MG63 (cell line): ENCODE measurements around the gene APBB3. TPM values are rescaled to one million over a fixed set of nuclear protein-coding genes. Genes with fewer than 3 reads are reported as not detected.
"Not testable (repeated sequence)": the region's sequence is repeated elsewhere in the genome, so short reads cannot be mapped to it uniquely, and the experiment has no call there.

Experiments used
- DNase-seq: peaks from one replicate; pipeline ENCODE4 v3.0.0-alpha.2; 2020
- H3K27me3 ChIP-seq: fragments of 250-450 bp; sonication (Bioruptor Pico); 2 replicates; pipeline ENCODE4 v1.5.1; 2020; ENCODE audit warnings: mild to moderate bottlenecking, moderate library complexity
- H3K36me3 ChIP-seq: fragments of 250-450 bp; sonication (Bioruptor Pico); 2 replicates; pipeline ENCODE4 v1.5.1; 2020; ENCODE audit warnings: mild to moderate bottlenecking, moderate library complexity
- H3K4me3 ChIP-seq: fragments of 250-450 bp; sonication (Bioruptor Pico); 2 replicates; pipeline ENCODE4 v1.5.1; 2020; ENCODE audit warnings: mild to moderate bottlenecking, moderate library complexity
- H3K9me3 ChIP-seq: fragments of 250-450 bp; sonication (Bioruptor Pico); 2 replicates; pipeline ENCODE4 v1.5.1; 2020; ENCODE audit warnings: mild to moderate bottlenecking, moderate library complexity
- total RNA-seq: library from RNA; depleted of rRNA; stranded (reverse); fragments of >200 nt; shearing (Covaris generic); gene quantifications from 2 replicates; pipeline ENCODE4 v1.2.3, GENCODE V29; 2014; ENCODE audit warnings: low replicate concordance; rRNA removed

The APBB3 gene, protein sequence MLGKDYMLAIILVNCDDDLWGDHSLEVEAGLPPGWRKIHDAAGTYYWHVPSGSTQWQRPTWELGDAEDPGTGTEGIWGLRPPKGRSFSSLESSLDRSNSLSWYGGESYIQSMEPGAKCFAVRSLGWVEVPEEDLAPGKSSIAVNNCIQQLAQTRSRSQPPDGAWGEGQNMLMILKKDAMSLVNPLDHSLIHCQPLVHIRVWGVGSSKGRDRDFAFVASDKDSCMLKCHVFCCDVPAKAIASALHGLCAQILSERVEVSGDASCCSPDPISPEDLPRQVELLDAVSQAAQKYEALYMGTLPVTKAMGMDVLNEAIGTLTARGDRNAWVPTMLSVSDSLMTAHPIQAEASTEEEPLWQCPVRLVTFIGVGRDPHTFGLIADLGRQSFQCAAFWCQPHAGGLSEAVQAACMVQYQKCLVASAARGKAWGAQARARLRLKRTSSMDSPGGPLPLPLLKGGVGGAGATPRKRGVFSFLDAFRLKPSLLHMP
- 7.2 and 12.5 TPM in 2 replicates for total RNA-seq

DNA sequence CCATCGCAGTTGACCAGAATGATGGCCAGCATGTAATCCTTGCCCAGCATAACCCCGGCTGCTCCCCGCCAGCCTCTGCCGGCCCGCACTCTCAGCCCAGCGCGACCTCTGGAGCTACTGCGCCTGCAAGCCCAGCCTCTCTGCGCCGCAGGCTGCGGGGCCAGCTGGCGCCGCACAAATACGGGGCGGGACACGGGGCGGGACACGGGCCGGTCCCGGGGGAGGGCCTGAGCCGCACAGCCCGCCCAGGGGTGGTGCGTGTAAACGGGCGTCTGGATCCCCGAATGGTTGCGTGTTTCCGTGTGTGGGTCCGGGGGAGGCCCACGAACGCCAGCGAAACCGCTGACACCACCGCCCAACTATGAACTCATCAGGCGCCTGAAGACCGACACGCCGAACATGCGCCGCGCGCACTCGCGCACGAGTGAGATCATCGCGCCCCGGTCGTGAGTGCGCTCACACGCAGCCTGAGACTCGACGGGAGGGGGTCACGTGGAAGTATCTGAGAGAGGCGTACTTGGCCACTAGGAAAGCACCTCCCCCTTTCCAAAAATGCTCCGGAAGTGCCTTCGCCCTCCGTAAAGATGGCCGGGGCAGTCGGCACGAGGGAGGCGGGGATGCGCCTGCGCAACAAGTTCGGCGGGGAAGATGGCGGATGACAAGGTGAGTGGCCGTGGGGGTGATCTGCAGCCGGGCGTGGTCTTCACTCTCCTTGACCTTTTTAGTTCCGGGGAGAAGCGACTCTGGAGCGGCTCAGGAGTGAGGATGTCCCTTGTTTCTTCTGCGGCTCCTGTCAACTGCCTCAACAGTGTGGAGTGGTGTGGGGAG, at the start of gene APBB3, which contains the start of gene SLC35A4:
APBB3 (minus strand) TSS at position 403 of the 828 bp plus-strand sequence; CDS start at position 50, 353 bp downstream.
SLC35A4 (plus strand) TSS at position 633 of the 828 bp plus-strand sequence. CDS start 2,342 bp downstream, outside the sequence.
- peak; percentile 99 for DNase-seq
- Histone ChIP-seq H3K36me3 (peaks cover 38% of the 10 kb centered on the region), H3K9me3 (no peaks in the 10 kb centered on the region), H3K4me3 (peak within 1 kb of the TSS; percentile 83), H3K27me3 (no peaks in the 10 kb centered on the region)

DNA sequence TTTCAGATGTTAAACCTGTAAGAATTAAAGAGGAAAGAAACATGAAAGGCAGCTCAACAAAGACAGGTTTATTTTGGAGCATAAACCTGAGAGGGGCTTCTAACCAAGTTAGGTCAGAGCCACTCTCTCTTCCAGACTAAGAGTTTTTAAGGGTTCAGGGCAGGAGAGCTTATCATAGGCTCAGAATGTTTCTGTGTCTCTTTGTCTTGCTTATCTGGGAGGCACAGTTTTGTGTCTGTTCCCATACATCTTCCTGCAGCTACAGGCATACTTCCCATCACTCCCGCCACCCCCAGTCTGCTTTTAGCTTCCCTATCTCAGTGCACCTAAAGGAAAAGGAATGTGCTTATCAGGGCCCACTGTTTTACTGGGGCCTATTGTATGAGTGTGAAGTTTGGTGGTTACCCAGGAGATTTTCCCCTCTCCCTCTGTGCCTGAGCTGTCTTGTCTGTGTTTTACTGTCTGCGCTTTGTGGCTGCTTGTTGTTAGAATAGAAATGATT, 46.7 kb upstream of the APBB3 start:
- DNase-seq, result no peak
- Histone ChIP-seq H3K27me3 (no peaks in the 10 kb centered on the region), H3K36me3 (no peaks in the 10 kb centered on the region), H3K4me3 (no peak overlapping the region), H3K9me3 (no peaks in the 10 kb centered on the region)

DNA sequence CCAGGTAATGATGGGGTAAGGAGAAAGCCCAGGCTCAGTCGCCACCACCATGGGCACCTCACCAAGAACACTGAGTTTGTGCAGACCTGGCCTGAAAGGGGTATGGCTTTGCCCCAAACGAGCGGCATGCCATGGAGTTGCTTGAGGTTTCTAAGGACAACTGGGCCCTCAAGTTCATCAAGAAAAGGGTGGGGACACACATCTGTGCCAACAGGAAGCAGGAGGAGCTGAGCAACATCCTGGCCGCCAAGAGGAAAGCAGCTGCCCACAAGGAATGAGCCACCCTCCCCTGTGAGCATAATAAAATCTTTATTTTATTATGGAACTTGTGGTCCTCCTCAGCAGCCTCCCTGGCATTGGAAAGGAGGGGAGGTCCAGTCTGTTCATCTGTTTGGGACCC, 44.7 kb upstream of the APBB3 start:
- Histone ChIP-seq H3K36me3 (no peaks in the 10 kb centered on the region), H3K9me3 (no peaks in the 10 kb centered on the region), H3K4me3 (no peak overlapping the region), H3K27me3 (no peaks in the 10 kb centered on the region)
- DNase-seq, result peak; percentile 68

DNA sequence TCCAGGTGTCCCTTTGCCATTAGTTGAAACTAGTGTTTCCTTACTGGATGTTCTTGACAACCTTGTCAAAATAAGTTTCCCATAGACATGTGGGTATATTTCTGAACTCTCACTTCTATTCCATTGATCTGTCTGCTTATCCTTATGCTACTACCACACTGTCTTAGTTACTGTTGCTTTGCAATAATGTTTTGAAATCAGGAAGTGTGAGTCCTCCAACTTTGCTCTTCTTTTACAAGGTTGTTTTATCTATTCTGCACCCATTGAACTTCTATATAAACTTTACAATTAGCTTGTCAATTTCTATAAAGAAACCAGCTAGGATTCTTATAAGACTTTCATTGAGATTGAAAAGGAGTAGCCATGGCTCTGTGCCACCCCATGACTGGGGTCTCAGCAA, 44.3 kb upstream of the APBB3 start:
- no peak for DNase-seq

DNA sequence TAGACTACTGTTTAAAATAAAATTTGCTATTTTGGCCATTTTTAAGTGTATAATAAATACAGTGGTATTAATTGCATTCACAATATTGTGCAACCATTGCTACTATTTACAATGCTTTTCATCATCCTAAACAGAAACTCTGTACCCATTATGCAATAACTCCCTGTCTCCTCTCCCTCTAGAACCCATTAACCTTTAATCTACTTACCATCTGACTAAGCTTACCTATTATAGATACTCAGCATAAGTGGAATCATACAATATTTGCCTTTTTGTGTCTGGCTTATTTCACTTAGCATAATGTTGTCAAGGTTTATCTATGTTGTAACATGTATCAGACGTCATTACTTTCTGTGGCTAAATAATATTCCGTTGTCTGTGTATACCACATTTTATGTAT, 42.6 kb upstream of the APBB3 start:
- Histone ChIP-seq H3K36me3 (no peaks in the 10 kb centered on the region), H3K4me3 (no peak overlapping the region), H3K27me3 (no peaks in the 10 kb centered on the region), H3K9me3 (no peaks in the 10 kb centered on the region)
- no peak for DNase-seq

More for the DNA sequence above, 44.3 kb upstream of the APBB3 start:
- Histone ChIP-seq H3K27me3 (no peaks in the 10 kb centered on the region), H3K36me3 (no peaks in the 10 kb centered on the region), H3K9me3 (no peaks in the 10 kb centered on the region), H3K4me3 (no peak overlapping the region)

DNA sequence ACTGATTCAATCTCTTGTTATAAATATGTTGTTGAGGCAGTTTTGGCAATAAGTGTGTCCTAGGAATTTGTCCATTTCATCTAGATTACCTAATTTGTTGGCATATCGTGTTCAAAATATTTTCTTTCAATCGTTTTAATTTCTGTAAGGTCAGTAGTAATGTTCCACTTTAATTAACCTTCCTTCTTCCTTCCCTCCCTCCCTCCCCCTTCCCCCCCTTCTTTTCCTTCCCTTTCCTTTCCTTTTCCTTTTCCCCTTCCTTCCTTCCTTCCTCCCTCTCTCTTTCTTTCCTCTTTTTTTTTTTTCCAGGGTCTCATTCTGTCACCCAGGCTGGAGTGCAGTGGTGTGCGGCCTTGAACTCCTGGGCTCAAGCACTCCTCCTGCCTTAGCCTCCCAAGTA, 41.5 kb upstream of the APBB3 start:
- H3K27me3 ChIP-seq, result no peaks in the 10 kb centered on the region
- no peak for DNase-seq

DNA sequence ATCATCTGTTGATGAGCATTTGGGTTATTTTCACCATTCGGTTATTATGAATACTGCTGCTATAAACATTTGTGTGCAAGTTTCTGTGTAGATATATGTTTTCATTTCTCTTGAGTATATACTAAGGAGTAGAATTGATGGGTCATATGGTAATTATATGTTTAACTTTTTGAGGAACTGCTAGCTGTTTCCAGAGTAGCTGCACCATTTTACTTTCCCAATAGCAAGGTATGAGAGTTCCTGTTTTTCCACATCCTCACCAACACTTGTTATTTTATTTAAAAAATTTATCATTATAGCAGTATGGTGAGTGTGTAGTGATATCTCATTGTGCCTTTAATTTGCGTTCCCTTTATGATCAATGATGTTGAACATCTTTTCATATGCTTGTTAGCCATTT, 39.3 kb upstream of the APBB3 start:
- DNase-seq, result no peak

More for the DNA sequence above, 41.5 kb upstream of the APBB3 start:
- Histone ChIP-seq H3K9me3 (no peaks in the 10 kb centered on the region), H3K4me3 (no peak overlapping the region), H3K36me3 (no peaks in the 10 kb centered on the region)

DNA sequence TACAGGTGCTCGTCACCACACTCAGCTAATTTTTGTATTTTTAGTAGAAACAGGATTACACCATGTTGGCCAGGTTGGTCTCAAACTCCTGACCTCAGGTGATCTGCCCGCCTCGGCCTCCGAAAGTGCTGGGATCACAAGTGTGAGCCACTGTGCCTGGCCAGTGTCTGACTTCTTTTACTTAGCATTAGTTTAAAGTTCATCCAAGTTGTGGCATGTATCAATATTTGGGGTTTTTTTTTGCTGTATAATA, 39.0 kb upstream of the APBB3 start:
- not testable (repeated sequence) for H3K9me3 ChIP-seq, H3K36me3 ChIP-seq, DNase-seq, H3K4me3 ChIP-seq, H3K27me3 ChIP-seq

More for the DNA sequence above, 39.3 kb upstream of the APBB3 start:
- no peaks in the 10 kb centered on the region for H3K36me3 ChIP-seq
- H3K27me3 ChIP-seq, result no peaks in the 10 kb centered on the region
- no peak overlapping the region for H3K4me3 ChIP-seq
- no peaks in the 10 kb centered on the region for H3K9me3 ChIP-seq

DNA sequence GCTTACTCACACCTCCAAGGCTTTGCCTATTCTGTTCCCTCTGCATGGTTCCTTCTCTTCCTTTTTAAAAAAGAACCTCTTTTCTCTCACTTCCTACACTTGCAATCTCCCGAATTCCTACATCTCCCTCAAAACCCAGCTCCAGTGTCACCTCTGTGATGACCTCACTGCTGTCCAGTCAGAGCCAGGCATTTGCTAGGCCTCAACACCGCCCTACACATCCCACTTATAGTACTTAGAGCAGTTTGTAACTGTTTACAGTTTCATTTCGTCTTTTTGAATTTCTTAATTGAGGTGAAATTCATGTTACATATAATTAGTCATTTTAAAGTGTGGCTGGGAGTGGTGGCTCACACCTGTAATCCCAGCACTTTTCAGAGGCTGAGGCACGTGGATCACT, 37.7 kb upstream of the APBB3 start:
- Histone ChIP-seq H3K27me3 (no peaks in the 10 kb centered on the region), H3K9me3 (no peaks in the 10 kb centered on the region), H3K36me3 (no peaks in the 10 kb centered on the region), H3K4me3 (no peak overlapping the region)
- no peak for DNase-seq

DNA sequence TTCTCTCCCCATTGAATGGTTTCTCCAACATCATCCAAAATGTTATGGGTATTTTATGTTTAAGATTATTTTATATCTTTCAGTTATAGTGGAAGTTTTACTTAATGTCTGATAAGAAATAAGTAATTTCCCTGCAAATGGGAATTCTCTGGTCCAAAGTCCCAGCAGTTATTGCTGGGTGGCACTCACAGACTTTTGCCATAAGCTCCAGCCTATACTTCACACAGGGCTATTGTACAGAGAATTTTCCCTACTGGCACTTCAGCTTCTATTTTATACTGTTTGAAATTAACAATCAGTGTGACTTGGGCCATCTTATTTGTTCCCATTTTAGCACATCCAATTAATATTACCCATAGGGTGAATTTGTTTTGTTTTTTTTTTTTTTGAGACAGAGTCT, 35.7 kb upstream of the APBB3 start:
- Histone ChIP-seq H3K4me3 (no peak overlapping the region), H3K9me3 (no peaks in the 10 kb centered on the region), H3K27me3 (no peaks in the 10 kb centered on the region), H3K36me3 (no peaks in the 10 kb centered on the region)
- no peak for DNase-seq

DNA sequence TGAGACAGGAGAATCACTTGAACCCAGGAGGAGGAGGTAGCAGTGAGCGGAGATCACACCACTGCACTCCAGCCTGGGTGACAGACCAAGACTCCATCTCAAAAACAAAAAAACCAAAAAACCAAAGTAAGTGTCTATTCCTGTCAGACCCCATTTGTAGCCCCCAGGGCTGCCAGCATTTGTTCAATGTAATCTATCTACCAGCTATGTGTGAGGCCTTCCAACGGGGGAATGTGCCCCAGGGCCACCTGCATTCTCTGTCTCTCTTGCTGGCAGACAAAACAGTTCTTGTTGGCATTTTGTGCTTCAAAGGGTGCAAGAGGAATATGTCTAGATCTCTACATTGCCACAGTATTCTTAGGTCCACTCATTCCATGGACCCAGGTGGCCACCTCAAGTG, 34.4 kb upstream of the APBB3 start:
- Histone ChIP-seq H3K36me3 (no peaks in the 10 kb centered on the region), H3K4me3 (no peak overlapping the region), H3K27me3 (no peaks in the 10 kb centered on the region), H3K9me3 (no peaks in the 10 kb centered on the region)
- no peak for DNase-seq

DNA sequence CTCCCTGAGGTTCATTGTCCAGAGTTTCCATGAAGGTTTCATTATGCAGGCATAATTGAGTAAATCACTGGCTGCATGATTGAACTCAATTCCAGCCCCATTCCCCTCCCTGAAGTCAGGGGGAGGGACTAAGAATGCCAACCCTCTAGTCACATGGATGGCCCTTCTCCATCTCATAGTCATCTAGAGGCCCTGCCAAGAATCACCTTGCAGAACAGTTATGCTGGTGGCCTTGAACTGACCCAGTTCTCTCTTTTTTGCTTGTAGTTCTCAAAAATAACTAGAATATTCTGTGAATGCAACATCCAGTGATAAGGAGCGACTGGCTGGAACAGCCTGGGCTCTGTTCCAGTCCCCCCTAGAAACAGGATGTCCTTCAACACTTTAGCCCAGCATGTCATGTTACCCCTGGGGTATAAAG, 31.9 kb upstream of the APBB3 start:
- Histone ChIP-seq H3K4me3 (no peak overlapping the region), H3K36me3 (no peaks in the 10 kb centered on the region), H3K9me3 (no peaks in the 10 kb centered on the region), H3K27me3 (no peaks in the 10 kb centered on the region)
- DNase-seq, result no peak

DNA sequence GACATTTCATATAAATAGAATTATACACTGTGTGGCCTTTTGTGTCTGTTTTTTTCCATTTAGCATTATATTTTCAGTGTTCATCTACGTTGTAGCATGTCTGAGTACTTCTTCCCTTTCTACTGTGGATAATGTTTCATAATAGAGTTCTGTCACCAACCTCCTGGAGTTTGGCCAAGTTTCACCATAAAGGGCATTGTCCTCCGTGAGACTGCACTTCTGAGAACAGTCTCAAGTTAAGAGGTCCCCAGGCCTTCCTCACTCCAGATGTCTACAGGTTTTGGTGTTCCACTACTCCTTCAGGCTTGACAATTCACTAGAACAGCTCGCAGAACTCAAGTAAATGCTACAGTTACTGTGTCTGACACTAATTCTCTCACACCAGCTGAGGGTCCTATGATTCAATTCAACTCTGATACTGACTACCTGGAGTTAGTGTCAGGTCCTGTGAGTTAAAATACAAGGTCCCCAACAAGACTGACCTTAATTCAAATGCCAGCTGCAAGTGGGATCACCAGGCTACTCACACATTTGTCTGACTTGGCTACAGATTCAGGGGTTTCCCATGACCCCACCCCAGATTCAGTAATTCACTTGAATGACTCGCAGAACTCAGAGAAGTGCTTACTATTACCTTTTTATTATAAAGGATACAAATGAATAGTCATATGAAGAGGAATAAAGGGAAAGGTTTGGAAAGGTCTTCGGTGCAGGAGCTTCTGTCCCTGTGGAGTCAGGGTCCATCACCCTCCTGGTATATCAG, 31.3 kb upstream of the APBB3 start:
- Histone ChIP-seq H3K9me3 (no peaks in the 10 kb centered on the region), H3K4me3 (no peak overlapping the region), H3K27me3 (no peaks in the 10 kb centered on the region), H3K36me3 (no peaks in the 10 kb centered on the region)
- DNase-seq, result no peak

DNA sequence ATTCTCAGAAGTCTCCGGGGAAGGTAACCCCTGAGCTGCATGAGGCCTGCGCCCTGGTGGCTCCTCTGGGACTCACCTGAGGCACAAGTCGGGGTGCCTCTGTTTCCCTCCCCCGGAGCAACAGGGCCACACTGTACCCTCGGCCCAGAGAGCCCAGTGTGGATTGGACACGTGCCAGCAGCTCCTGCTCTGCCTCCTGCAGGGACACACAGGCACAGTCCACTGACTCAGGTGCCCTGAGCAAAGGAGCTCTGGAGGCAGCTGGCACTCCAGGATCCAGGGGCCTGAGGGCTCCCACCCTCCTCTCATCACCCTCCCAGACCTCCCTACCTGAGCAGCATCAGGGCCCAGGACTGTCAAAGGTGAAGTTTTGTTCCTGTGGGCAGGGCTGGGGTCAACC, 29.8 kb upstream of the APBB3 start:
- DNase-seq, result no peak
- H3K4me3 ChIP-seq, result no peak overlapping the region

DNA sequence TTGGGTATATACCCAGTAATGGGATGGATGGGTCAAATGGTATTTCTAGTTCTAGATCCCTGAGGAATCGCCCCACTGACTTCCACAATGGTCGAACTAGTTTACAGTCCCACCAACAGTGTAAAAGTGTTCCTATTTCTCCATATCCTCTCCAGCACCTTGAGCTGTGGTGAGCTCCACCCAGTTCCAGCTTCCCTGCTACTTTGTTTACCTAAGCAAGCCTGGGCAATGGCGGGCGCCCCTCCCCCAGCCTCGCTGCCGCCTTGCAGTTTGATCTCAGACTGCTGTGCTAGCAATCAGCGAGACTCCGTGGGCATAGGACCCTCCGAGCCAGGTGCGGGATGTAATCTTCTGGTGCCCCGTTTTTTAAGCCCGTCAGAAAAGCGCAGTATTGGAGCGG, 28.7 kb upstream of the APBB3 start:
- not testable (repeated sequence) for H3K4me3 ChIP-seq, H3K27me3 ChIP-seq, DNase-seq, H3K36me3 ChIP-seq, H3K9me3 ChIP-seq

More for the DNA sequence above, 29.8 kb upstream of the APBB3 start:
- Histone ChIP-seq H3K27me3 (no peaks in the 10 kb centered on the region), H3K9me3 (no peaks in the 10 kb centered on the region), H3K36me3 (no peaks in the 10 kb centered on the region)

DNA sequence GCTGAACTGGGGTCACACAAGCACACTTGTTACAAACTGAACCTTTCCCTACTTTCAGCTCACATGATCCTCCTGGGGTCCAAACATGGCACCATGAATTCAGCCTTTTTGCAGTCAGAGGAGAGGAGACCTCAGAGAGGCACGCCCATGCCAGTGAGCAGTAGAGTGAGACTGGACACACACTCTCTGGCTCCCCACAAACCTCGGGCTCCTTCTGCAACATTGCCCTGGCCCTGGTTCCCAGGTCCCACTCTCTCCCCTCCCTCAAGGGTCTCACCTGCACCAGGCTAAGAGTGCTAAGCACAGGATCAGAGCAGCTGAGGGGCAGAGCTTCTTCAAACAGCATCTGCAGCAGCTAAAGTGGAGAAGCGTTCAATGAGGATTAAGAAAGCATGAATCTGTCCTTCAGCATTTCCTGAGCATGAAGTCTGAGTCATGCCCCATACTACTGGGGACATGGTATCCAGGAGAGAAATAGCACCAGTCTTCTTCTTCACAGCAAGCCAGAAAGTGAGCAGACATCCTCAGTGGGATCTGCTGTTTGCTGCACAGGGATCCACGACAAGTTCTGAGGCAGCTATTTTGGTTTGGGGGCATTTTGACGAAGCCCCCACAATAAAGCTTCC, 27.5 kb upstream of the APBB3 start:
- no peaks in the 10 kb centered on the region for H3K36me3 ChIP-seq
- DNase-seq, result peak; percentile 43
- H3K27me3 ChIP-seq, result no peaks in the 10 kb centered on the region
- no peak overlapping the region for H3K4me3 ChIP-seq
- H3K9me3 ChIP-seq, result no peaks in the 10 kb centered on the region
